Osteocyte (in vitro differentiated cells): ENCODE measurements around the gene CCDC136. TPM values are rescaled to one million over a fixed set of nuclear protein-coding genes. Genes with fewer than 3 reads are reported as not detected.

Experiments used
- DNase-seq: peaks from one replicate; pipeline ENCODE4 v3.0.0; 2021; ENCODE audit warnings: mixed read lengths; ENCODE audit not compliant: unreplicated experiment; ENCODE audit errors: extremely low spot score
- H3K27ac Mint-ChIP-seq: one replicate; pipeline ENCODE4 v1.8.0; 2021; ENCODE audit warnings: mild to moderate bottlenecking, mixed read lengths; ENCODE audit not compliant: unreplicated experiment
- H3K27me3 Mint-ChIP-seq: one replicate; pipeline ENCODE4 v1.8.0; 2021; ENCODE audit warnings: mixed read lengths; ENCODE audit not compliant: unreplicated experiment
- H3K36me3 Mint-ChIP-seq: one replicate; pipeline ENCODE4 v1.8.0; 2021; ENCODE audit warnings: mixed read lengths; ENCODE audit not compliant: unreplicated experiment
- H3K4me1 Mint-ChIP-seq: one replicate; pipeline ENCODE4 v1.8.0; 2021; ENCODE audit warnings: mixed read lengths; ENCODE audit not compliant: unreplicated experiment
- H3K4me3 Mint-ChIP-seq: one replicate; pipeline ENCODE4 v1.8.0; 2021; ENCODE audit warnings: mild to moderate bottlenecking, moderate library complexity, mixed read lengths; ENCODE audit not compliant: unreplicated experiment
- H3K9me3 Mint-ChIP-seq: one replicate; pipeline ENCODE4 v1.8.0; 2021; ENCODE audit warnings: mixed read lengths; ENCODE audit not compliant: unreplicated experiment
- long read RNA-seq: library from polyadenylated mRNA; unstranded; transcript quantifications from one replicate; pipeline ENCODE4 v2.0.0, GENCODE V29; 2021
- total RNA-seq: library from RNA; stranded (reverse); gene quantifications from 2 replicates; pipeline ENCODE4 v1.2.1, GENCODE V29; 2021
- TF ChIP-seq, protein P1 (sequence below): fragments of 200-600 bp; sonication (generic); IDR thresholded peaks from 2 replicates; pipeline ENCODE4 v1.5.0; 2021; ENCODE audit warnings: antibody characterized with exemption, mild to moderate bottlenecking, moderate library complexity

CCDC136 gene
- total RNA-seq = 10.8 and 13.3 TPM in 2 replicates
- long read RNA-seq, partial matches to known transcripts = 1 of 1 reads
- long read RNA-seq, other reads (novel, unspliced or antisense) = 0 of 1 reads

DNA sequence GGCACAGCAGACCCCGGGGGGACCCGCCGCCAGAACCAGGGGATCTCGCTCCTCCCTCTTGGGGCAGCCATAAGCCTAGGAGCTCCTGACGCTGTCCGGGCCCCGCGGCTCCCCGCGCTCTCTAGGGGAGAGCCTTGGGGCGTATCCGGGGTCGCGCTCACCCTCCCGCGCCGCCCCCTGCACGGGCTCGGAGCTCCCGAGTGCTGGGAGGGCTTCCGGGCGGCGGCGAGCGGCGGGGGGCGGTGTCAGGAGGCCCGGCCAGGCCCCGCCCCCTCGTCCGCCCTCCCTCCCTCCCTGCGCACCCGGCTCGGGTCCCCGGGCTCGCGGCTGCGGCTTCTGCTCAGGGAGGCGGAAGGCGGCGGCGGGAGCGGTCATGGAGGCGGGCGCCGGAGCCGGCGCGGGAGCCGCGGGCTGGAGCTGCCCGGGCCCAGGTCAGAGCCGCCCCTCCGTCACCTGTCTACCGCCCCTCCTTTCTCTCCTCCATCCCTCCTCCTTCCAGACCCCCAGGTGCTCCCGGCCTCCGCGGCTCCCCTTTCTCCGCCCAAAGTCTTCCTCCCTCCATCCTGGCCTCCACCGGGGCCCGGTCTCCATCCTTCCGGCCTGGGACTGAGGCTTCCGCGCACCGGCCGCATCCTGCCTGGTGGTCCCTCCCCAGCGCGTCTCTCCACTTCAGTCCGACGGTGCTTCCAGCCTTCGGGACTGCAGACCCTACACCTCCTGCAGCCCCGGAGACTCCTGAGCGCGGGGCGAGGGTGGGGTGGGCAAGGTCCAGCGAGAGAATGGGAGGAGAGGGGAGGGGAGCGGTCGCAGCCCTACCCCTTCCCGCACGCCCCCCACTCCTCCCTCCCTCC is at the start of gene CCDC136:
TSS of gene CCDC136 (plus strand) at position 848 of the 851 bp plus-strand sequence. CDS start 444 bp downstream, outside the sequence.
- no peak within 1 kb of the TSS for H3K27ac Mint-ChIP-seq

DNA sequence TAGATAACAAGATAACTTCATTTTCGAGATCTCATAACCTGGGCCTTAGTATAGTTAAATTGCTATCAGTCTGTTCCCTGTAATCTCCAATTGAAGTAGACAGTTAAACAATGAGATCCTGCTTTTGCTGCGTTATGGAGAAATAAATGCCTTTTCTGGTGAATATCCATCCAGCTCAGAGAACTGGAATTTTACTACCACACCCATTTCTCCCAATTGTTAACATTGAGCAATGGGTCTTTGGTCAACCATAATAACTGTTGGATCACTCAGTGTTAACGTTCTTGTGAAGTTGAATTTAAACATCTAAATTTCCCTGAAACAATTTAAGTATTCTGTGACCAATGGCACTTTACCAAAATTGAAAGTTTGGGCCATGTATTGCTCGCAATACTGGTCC is 49.6 kb upstream of the CCDC136 start:
- peak overlapping the region; percentile 97 for H3K27ac Mint-ChIP-seq

More for the DNA sequence above, at the start of gene CCDC136:
- H3K4me1 Mint-ChIP-seq = peaks cover 9% of the 10 kb centered on the region
- DNase-seq = peak; percentile 88
- H3K27me3 Mint-ChIP-seq = peaks cover 22% of the 10 kb centered on the region
- peaks cover 4% of the 10 kb centered on the region for H3K36me3 Mint-ChIP-seq
- H3K9me3 Mint-ChIP-seq = no peaks in the 10 kb centered on the region
- peak within 1 kb of the TSS; percentile 89 for H3K4me3 Mint-ChIP-seq
- TF ChIP-seq, protein P1, sequence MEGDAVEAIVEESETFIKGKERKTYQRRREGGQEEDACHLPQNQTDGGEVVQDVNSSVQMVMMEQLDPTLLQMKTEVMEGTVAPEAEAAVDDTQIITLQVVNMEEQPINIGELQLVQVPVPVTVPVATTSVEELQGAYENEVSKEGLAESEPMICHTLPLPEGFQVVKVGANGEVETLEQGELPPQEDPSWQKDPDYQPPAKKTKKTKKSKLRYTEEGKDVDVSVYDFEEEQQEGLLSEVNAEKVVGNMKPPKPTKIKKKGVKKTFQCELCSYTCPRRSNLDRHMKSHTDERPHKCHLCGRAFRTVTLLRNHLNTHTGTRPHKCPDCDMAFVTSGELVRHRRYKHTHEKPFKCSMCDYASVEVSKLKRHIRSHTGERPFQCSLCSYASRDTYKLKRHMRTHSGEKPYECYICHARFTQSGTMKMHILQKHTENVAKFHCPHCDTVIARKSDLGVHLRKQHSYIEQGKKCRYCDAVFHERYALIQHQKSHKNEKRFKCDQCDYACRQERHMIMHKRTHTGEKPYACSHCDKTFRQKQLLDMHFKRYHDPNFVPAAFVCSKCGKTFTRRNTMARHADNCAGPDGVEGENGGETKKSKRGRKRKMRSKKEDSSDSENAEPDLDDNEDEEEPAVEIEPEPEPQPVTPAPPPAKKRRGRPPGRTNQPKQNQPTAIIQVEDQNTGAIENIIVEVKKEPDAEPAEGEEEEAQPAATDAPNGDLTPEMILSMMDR = no peak

DNA sequence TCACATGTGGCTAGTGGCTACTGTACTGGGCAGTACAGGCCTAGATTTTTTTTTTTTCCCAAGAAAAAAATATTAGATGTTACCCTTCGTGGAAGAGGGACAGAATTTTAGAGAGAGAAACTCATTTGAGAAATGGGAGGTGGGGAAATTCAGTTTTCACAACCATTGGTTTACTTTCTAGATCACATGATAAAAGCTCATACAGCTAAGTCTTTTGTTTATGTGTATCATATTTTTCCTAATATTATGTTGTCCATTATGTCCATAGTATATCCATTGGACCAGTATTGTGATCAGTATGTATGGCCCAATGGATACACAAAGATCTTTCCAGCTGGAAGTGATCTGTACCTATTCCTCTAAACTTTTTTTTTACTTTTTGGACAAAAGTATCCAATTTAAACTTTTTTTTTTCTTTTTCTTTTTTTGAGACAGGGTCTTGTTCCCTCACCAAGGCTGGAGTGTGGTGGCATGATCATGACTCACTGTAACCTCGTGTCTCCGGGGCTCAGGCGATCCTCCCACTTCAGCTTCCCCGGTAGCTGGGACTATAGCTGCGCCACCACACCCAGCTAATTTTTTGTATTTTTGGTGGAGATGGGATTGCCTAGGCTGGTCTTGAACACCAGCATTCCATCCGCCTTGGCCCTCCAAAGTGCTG is 48.5 kb upstream of the CCDC136 start:
- H3K36me3 Mint-ChIP-seq = peaks cover 23% of the 10 kb centered on the region
- no peak for DNase-seq
- TF ChIP-seq, protein P1 = no peak
- peaks cover 71% of the 10 kb centered on the region for H3K4me1 Mint-ChIP-seq
- H3K4me3 Mint-ChIP-seq = no peak overlapping the region
- peak overlapping the region; percentile 35 for H3K27ac Mint-ChIP-seq
- no peaks in the 10 kb centered on the region for H3K9me3 Mint-ChIP-seq
- no peaks in the 10 kb centered on the region for H3K27me3 Mint-ChIP-seq

More for the DNA sequence above, 49.6 kb upstream of the CCDC136 start:
- Mint-ChIP-seq H3K27me3 (no peaks in the 10 kb centered on the region), H3K4me3 (peak overlapping the region; percentile 58), H3K4me1 (peaks cover 69% of the 10 kb centered on the region), H3K9me3 (no peaks in the 10 kb centered on the region), H3K36me3 (peaks cover 15% of the 10 kb centered on the region)
- DNase-seq = no peak
- TF ChIP-seq, protein P1 = no peak

DNA sequence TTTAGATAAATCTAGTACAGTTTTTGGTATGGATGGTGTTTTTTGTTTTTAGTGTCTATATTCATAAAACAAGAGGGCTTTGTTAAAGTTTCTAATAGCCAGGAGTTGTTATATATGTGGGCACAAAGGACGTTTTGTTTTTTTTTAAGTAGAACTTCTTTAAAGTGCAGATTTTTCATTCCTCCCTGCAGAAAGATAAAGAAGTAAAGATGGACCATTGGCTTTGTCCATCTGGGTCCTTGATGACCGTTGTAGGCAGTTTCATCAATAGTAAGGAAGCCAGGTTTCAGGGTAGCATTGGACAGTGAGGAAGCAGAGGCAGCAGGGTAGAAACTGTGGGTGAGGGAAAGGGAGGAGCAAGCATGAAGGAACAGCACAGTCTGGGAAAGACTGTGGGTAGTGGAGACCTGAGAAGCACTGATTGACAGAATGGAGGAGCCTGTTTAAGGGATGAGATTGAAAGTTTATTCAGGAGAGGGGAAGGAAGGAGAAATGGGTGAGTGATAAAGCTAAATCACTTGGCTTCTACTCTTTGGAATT is 47.3 kb upstream of the CCDC136 start:
- H3K36me3 Mint-ChIP-seq = peaks cover 35% of the 10 kb centered on the region
- no peaks in the 10 kb centered on the region for H3K9me3 Mint-ChIP-seq
- no peak for DNase-seq
- H3K4me3 Mint-ChIP-seq = no peak overlapping the region
- no peaks in the 10 kb centered on the region for H3K27me3 Mint-ChIP-seq
- peaks cover 67% of the 10 kb centered on the region for H3K4me1 Mint-ChIP-seq
- TF ChIP-seq, protein P1 = no peak
- H3K27ac Mint-ChIP-seq = peak overlapping the region; percentile 35
